Articular chondrocyte of knee joint (primary cell): ENCODE measurements around the gene SLC39A7. TPM values are rescaled to one million over a fixed set of nuclear protein-coding genes. Genes with fewer than 3 reads are reported as not detected.

Source experiments
- small RNA-seq: library from RNA; depleted of rRNA; stranded (forward); fragments of <200 nt; gene quantifications from one replicate; pipeline ENCODE3, GENCODE V24; 2012
- total RNA-seq: library from RNA; depleted of rRNA; stranded (reverse); fragments of >200 nt; gene quantifications from 2 replicates; pipeline ENCODE4 v1.2.3, GENCODE V29; 2012

SLC39A7 gene, protein sequence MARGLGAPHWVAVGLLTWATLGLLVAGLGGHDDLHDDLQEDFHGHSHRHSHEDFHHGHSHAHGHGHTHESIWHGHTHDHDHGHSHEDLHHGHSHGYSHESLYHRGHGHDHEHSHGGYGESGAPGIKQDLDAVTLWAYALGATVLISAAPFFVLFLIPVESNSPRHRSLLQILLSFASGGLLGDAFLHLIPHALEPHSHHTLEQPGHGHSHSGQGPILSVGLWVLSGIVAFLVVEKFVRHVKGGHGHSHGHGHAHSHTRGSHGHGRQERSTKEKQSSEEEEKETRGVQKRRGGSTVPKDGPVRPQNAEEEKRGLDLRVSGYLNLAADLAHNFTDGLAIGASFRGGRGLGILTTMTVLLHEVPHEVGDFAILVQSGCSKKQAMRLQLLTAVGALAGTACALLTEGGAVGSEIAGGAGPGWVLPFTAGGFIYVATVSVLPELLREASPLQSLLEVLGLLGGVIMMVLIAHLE
- 84.9 and 96.4 TPM in 2 replicates for total RNA-seq

DNA sequence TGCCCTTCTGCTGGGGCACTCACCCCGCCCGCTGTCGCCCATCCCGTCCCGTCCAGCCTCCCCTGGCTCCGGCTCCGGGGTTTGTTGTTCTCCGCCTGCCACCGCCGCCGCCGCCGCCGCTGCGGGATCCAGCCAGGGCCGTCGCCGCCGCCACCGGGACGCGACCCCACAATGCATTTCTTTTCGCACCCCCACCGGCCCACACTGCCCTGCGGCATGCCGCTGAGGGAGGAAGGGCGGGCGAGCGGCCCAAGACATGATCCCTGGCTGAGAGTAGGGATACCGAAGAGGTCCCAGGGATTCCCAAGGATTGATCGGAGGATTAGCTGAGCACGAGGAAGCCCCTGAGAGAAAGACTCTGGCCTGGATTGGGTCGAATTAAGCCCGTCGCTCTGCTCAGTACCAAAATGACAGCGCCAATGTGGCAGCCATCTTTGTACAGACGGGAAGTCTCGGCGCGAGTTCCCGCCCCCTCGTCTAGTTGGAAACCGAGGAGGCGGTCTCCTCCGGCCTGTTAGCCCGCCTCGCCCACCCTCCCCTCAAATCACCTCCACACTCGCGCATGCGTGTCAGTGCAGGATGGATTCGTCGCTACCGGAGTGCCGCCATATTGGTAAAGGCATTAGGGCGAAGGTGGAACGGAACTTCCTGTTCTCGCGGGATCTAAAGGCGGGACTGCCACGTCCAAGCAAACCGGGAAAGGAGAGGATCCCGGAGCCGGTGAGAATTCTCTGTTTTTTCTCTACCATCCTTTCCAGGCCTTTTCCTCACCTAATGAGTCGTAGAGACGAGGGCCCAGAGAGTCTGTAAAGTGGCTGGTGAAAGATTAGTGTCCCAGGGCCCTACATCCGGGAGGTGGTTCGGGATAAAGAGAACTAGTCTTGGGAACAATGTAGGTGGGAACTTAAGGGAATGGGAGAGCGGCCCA lies at the start of gene SLC39A7, which contains the start of gene RXRB:
Gene SLC39A7 (plus strand): TSS at position 649 of the 928 bp plus-strand sequence. CDS start 379 bp downstream, outside the sequence.
Gene RXRB (minus strand): TSS at position 447 of the 928 bp plus-strand sequence. CDS start 189 bp downstream, at position 258.

DNA sequence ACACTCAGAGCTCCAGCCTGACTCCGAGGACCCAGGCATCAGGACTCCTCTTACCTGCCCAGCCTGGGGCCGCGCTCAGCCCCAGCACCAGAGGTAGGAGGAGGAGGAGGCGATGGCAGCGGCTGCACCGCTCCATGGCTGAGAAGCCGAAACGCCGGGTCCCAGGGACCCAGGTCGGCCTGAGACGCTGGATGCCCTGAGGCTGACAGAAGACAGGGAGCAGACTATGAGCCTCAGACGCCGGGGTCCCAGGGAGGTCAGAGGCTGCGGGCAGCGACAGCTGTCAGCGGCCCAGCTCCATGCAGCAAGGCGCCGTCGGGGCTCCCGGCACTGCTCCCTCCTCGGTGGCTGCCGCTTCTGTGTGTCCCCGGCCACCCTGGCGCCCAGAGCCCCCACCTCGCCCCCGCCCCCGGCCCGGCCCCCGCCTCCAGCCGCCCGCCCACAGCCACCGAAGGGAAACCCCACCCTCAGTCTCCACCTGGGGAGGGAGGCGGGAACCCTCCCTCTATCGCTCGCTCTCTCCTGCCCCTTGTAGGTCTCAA lies 8.5 kb upstream of the SLC39A7 start, which contains the start of gene COL11A2:
Gene COL11A2 (minus strand): TSS at position 363 of the 542 bp plus-strand sequence. CDS start 227 bp downstream, at position 136.

DNA sequence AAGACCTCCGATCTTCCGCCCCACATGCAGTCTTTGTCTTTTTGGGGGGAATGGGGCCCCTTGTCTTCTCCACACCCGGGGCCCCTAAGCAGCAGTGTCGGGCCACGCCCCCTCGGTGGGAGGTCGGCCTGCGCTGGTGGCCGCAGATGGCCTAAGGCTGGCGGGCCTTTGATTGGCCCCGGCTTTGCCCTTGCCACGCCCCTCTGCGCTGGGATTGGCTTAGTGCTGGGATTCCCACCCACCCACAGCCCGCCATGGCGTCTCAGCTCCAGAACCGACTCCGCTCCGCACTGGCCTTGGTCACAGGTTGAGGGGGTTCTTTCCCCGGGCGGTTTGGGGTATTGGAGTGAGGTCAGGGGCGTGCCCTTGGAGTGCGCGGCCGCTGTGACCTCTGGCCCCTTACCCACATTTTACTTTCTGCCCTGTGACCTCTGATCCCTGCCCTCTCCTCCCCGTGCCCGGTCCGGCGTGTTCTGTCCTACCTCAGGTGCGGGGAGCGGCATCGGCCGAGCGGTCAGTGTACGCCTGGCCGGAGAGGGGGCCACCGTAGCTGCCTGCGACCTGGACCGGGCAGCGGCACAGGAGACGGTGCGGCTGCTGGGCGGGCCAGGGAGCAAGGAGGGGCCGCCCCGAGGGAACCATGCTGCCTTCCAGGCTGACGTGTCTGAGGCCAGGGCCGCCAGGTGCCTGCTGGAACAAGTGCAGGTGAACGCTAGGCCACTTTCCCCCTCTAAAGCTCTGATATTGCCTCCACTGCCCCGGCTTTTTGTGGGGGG lies 3.9 kb downstream of the SLC39A7 start, which contains the start of gene HSD17B8:
Gene HSD17B8 (plus strand): TSS at position 241 of the 776 bp plus-strand sequence. CDS start 14 bp downstream, at position 255.

GRCh38 chr6:33208091-33208967 lies 7.7 kb downstream of the SLC39A7 start, which contains the start of gene RING1:
RING1 (plus strand) TSS chr6:33208500; CDS start chr6:33208823, 323 bp downstream.

Small RNA genes lying within 50 kb of the gene (small RNA-seq; reads per million reads assigned to genes)
- gene MIR219A1 (1.2 reads per million, percentile 53 among the genes with 10 or more reads in this experiment), gene RNY4P10 (not detected)

Other genes starting within 250 kb of the SLC39A7 start
- gene HLA-DMA, start 247.8 kb upstream of the SLC39A7 start, total RNA-seq = 6.0 and 8.6 TPM in 2 replicates
- gene BRD2, start 232.3 kb upstream of the SLC39A7 start, total RNA-seq = 133 and 138 TPM in 2 replicates
- 0.11 TPM in 1 of 2 replicates, not detected in the other for gene HLA-DOA, start 191.3 kb upstream of the SLC39A7 start, total RNA-seq
- gene HLA-DPA1, start 127.2 kb upstream of the SLC39A7 start, total RNA-seq = 7.6 and 11.9 TPM in 2 replicates
- gene HLA-DPB1, start 124.9 kb upstream of the SLC39A7 start, total RNA-seq = 21.0 and 34.6 TPM in 2 replicates
- gene COL11A2, start 8.4 kb upstream of the SLC39A7 start, total RNA-seq = 0.26 and 0.65 TPM in 2 replicates
- 18.2 and 22.6 TPM in 2 replicates for gene RXRB, start 202 bp upstream of the SLC39A7 start, total RNA-seq
- 3.2 and 3.3 TPM in 2 replicates for gene HSD17B8, start 3.8 kb downstream of the SLC39A7 start, total RNA-seq
- gene RING1, start 7.6 kb downstream of the SLC39A7 start, total RNA-seq = 23.9 and 25.7 TPM in 2 replicates
- gene VPS52, start 71.0 kb downstream of the SLC39A7 start, total RNA-seq = 42.2 and 44.6 TPM in 2 replicates
- 2,534 and 3,321 TPM in 2 replicates for gene RPS18, start 71.2 kb downstream of the SLC39A7 start, total RNA-seq
- gene B3GALT4, start 76.3 kb downstream of the SLC39A7 start, total RNA-seq = 7.6 and 8.2 TPM in 2 replicates
- 60.0 and 62.0 TPM in 2 replicates for gene WDR46, start 88.4 kb downstream of the SLC39A7 start, total RNA-seq
- gene PFDN6, start 88.7 kb downstream of the SLC39A7 start, total RNA-seq = 16.6 and 26.2 TPM in 2 replicates
- 19.7 and 20.3 TPM in 2 replicates for gene RGL2, start 98.1 kb downstream of the SLC39A7 start, total RNA-seq
- 81.8 and 85.3 TPM in 2 replicates for gene TAPBP, start 113.2 kb downstream of the SLC39A7 start, total RNA-seq
- gene ZBTB22, start 116.9 kb downstream of the SLC39A7 start, total RNA-seq = 11.1 and 11.9 TPM in 2 replicates
- gene DAXX, start 122.1 kb downstream of the SLC39A7 start, total RNA-seq = 22.9 and 36.4 TPM in 2 replicates
- 10.5 and 15.9 TPM in 2 replicates for gene KIFC1, start 191.0 kb downstream of the SLC39A7 start, total RNA-seq
- 19.7 and 22.9 TPM in 2 replicates for gene PHF1, start 210.1 kb downstream of the SLC39A7 start, total RNA-seq
- 88.9 and 103 TPM in 2 replicates for gene CUTA, start 217.2 kb downstream of the SLC39A7 start, total RNA-seq
- 6.3 and 6.4 TPM in 2 replicates for gene SYNGAP1, start 219.2 kb downstream of the SLC39A7 start, total RNA-seq